Natural killer cell treated with Interleukin-12 subunit alpha and Interleukin-12 subunit beta and Interleukin-15 and Interleukin-18, amount 100 ng/mL, for 72 hours (primary cell): Measurements from ENCODE around the gene ERP44. TPM values are rescaled to one million over a fixed set of nuclear protein-coding genes. Genes with fewer than 3 reads are reported as not detected.
A peak's percentile ranks its signal among the peaks of the same experiment; 100 is the strongest.
"Not testable (repeated sequence)": the region's sequence is repeated elsewhere in the genome, so short reads cannot be mapped to it uniquely, and the experiment has no call there.

Source experiments
- ATAC-seq, 2 donors: fragments of 150-1000 bp; cut with Tn5 transposase in 1 of 2; sonication (Bioruptor Pico), chemical (Tn5 transposase) in 1 of 2; 2 replicates each; pipeline ENCODE4 v1.10.0; 2021
- DNase-seq: peaks from one replicate; pipeline ENCODE4 v3.0.0; 2022; ENCODE audit warnings: low spot score
- H3K27ac Mint-ChIP-seq, 2 donors: 1 replicate in 1 of 2; 2 replicates in 1 of 2; pipeline ENCODE4 v1.8.0; 2022; ENCODE audit warnings: mixed read lengths in 2 of 2, mild to moderate bottlenecking in 1 of 2, moderate library complexity in 1 of 2
- H3K27me3 Mint-ChIP-seq, 2 donors: 1 replicate in 1 of 2; 2 replicates in 1 of 2; pipeline ENCODE4 v1.8.0; 2022; ENCODE audit warnings: mixed read lengths in 2 of 2
- H3K36me3 Mint-ChIP-seq: one replicate; pipeline ENCODE4 v1.8.0; 2022; ENCODE audit warnings: mixed read lengths
- H3K4me1 Mint-ChIP-seq, 2 donors: 1 replicate in 1 of 2; 2 replicates in 1 of 2; pipeline ENCODE4 v1.8.0; 2022; ENCODE audit warnings: low read depth in 2 of 2, mixed read lengths in 2 of 2, mild to moderate bottlenecking in 1 of 2
- H3K4me3 Mint-ChIP-seq: one replicate; pipeline ENCODE4 v1.8.0; 2022; ENCODE audit warnings: mixed read lengths
- H3K9me3 Mint-ChIP-seq: 2 replicates; pipeline ENCODE4 v1.8.0; 2022; ENCODE audit warnings: mixed read lengths
- total RNA-seq, 2 donors: library from RNA; stranded (reverse); gene quantifications; one replicate each; pipeline ENCODE4 v1.2.3, GENCODE V29; 2022

The ERP44 gene
- total RNA-seq, 2 donors from 2014 or later: 13.1 to 26.3 TPM

DNA sequence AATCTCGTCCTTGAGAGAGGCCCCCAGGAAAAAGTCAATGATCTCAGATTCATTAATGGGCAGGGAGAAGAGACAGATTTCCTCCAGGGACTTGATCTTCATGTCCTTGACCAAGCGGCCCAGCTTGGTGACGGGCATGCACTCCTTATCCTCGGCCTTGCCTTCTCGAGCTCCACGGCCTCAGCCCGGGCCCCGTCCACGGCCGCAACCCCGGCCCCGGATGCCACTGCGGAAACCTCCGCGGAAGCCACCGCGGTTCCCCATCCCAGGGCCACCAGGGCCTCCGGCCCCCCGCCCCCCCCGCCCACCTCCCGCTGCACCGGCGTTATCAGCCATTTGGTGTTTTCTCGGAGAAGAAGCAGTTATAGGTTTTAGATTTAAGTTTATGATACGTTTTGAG lies 18.5 kb upstream of the ERP44 start:
- DNase-seq (no peak), ATAC-seq (no peak)
- no peak overlapping the region for H3K4me3 Mint-ChIP-seq
- H3K27ac Mint-ChIP-seq: no peak overlapping the region
- no peaks in the 10 kb centered on the region for H3K27me3 Mint-ChIP-seq
- H3K4me1 Mint-ChIP-seq: peaks cover 6 to 8% of the 10 kb centered on the region in 2 donors
- H3K36me3 Mint-ChIP-seq: no peaks in the 10 kb centered on the region
- H3K9me3 Mint-ChIP-seq: no peaks in the 10 kb centered on the region

DNA sequence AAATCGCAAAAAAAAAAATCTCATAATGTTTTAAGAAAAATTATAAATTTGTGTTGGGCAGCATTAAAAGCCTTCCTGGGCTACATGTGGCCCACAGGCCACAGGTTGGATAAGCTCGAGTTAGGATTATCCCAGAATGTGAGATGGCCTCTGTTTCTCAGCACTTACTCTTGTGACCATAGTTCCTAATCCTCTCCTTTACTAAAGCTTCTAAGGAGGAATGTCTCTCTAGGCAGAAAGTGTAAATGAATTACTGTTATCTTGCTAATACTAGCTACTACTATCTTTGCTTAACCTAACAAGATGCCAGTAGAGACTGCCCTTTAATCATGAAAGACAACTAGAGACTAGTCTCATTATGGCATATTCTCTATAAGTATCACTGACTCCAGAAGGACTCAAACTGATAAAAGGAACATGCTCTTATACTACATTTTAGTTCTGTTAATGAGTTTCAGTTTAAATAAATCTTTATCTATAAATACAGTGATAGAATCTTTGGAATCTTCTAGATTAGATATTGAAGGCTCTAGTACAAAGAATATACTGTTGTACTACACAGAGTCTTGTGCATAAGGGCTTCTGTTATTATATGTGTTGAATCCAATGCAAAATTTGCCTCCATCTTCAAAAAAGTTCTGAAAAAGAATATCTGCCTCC lies 14.0 kb upstream of the ERP44 start:
- H3K27me3 Mint-ChIP-seq: no peaks in the 10 kb centered on the region
- H3K4me3 Mint-ChIP-seq: no peak overlapping the region
- DNase-seq (no peak), ATAC-seq (no peak)
- H3K27ac Mint-ChIP-seq: no peak overlapping the region
- no peaks in the 10 kb centered on the region for H3K9me3 Mint-ChIP-seq
- H3K4me1 Mint-ChIP-seq: peaks cover 0 to 8% of the 10 kb centered on the region in 2 donors
- H3K36me3 Mint-ChIP-seq: no peaks in the 10 kb centered on the region

DNA sequence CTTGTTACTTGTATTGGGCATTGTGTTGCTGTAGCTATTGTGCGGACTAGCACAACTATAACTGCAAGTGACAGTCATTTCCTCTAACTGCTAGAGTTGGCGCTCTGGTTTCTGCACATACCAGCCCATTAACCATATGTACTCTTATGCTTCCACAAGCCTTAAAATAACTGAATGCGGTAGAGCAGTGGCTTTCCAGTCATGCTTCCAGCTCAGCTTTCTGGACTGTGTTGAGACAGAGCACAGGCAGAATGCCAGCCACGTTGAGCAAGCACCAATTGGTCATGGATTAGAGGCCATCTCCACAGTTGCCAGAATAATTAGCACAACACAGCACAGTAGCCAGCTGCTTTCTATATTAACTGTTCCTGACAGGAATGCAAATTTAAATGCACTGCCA lies 12.4 kb upstream of the ERP44 start:
- H3K4me3 Mint-ChIP-seq: no peak overlapping the region
- H3K27ac Mint-ChIP-seq: no peak overlapping the region
- ATAC-seq (no peak), DNase-seq (no peak)
- no peaks in the 10 kb centered on the region for H3K36me3 Mint-ChIP-seq
- H3K4me1 Mint-ChIP-seq: peaks cover 0 to 8% of the 10 kb centered on the region in 2 donors
- H3K9me3 Mint-ChIP-seq: no peaks in the 10 kb centered on the region
- H3K27me3 Mint-ChIP-seq: no peaks in the 10 kb centered on the region

DNA sequence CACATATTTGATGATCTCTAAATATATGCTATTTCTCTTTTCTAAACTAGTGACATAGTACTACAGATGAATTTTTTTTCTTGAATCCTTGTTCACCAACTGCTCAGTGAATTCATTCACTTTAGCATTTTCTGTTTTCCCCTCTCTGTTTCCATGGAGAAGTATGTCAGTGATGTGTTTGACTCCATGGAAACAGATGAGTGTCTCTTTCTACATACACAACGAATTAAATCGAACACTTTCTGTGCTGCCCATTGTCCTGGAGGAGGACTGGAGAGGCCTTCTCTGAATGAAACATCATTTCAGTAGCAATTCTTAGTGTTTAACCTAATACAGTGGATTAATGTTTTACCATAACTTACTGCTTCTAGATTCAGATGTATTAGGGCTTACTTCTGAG lies 9.8 kb upstream of the ERP44 start:
- Mint-ChIP-seq H3K36me3 (no peaks in the 10 kb centered on the region), H3K27ac (no peak overlapping the region), H3K4me3 (no peak overlapping the region), H3K9me3 (no peaks in the 10 kb centered on the region), H3K27me3 (no peaks in the 10 kb centered on the region), H3K4me1 (peaks cover 0 to 4% of the 10 kb centered on the region in 2 donors)
- ATAC-seq (no peak), DNase-seq (no peak)

DNA sequence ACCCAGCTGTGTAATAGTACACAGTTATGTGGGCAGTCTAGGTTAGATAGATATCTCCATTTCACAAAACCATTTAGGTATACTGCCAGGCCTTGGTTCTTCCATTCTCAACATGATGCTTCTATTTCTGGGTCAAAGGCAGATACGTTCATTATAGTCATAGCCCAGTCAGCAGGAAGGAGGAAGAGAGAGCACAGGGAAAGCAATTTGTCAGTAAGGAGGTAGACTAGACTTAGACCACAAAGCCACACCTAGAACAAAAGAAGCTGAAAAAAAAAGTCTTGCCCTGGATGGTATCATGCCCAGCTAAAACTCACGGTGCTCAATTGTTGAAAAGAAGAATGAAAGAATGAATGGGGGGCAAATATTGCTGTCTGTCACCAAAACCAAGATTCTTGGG lies 7.8 kb upstream of the ERP44 start:
- no peaks in the 10 kb centered on the region for H3K27me3 Mint-ChIP-seq
- H3K4me1 Mint-ChIP-seq: no peaks in the 10 kb centered on the region
- H3K9me3 Mint-ChIP-seq: no peaks in the 10 kb centered on the region
- ATAC-seq: no peak
- no peak overlapping the region for H3K4me3 Mint-ChIP-seq
- no peak overlapping the region for H3K27ac Mint-ChIP-seq
- DNase-seq: no peak
- H3K36me3 Mint-ChIP-seq: no peaks in the 10 kb centered on the region

DNA sequence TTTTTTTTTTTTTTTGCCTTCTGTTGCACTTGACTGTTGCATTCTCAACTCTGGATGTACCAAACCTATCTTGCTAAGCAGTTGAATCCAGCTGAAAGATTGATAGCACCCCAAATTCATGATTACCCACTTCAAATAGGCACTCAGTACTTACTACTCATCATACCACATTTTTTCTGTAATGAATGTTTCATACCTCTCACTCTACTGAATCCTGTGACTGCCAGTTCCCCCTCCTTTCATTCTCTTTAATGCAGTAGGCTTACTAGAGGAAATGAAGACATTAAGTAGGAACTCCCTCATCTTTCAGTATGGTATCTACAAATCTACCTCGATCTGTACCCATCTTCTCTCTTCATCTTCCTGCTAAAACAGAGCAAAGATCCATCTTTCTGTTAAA lies 7.1 kb upstream of the ERP44 start:
- H3K4me1 Mint-ChIP-seq: no peaks in the 10 kb centered on the region
- H3K4me3 Mint-ChIP-seq: no peak overlapping the region
- H3K9me3 Mint-ChIP-seq: no peaks in the 10 kb centered on the region
- no peaks in the 10 kb centered on the region for H3K36me3 Mint-ChIP-seq
- no peaks in the 10 kb centered on the region for H3K27me3 Mint-ChIP-seq
- no peak overlapping the region for H3K27ac Mint-ChIP-seq
- ATAC-seq (no peak), DNase-seq (no peak)

DNA sequence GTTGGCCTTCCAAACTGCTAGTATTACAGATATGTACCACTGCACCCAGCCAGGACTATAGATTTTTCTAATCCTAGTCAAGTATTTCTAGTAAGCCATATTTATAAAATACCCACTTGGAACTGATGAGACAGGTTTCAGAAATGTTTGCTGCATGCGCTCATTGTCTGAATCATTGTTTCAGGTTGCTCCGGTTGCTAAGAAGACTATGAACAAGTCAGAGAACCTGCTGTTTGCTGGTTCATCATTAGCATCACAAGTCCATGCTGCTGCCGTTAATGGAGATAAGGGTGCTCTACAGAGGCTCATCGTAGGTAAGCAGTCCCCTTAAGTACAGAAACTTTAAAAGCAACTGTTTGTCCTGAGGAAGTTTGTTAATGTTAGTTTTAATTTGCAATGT lies 5.5 kb upstream of the ERP44 start:
- H3K9me3 Mint-ChIP-seq: no peaks in the 10 kb centered on the region
- H3K4me3 Mint-ChIP-seq: no peak overlapping the region
- ATAC-seq: no peak
- H3K4me1 Mint-ChIP-seq: peaks cover 6 to 10% of the 10 kb centered on the region in 2 donors
- no peaks in the 10 kb centered on the region for H3K27me3 Mint-ChIP-seq
- DNase-seq: no peak
- no peak overlapping the region for H3K27ac Mint-ChIP-seq
- no peaks in the 10 kb centered on the region for H3K36me3 Mint-ChIP-seq

DNA sequence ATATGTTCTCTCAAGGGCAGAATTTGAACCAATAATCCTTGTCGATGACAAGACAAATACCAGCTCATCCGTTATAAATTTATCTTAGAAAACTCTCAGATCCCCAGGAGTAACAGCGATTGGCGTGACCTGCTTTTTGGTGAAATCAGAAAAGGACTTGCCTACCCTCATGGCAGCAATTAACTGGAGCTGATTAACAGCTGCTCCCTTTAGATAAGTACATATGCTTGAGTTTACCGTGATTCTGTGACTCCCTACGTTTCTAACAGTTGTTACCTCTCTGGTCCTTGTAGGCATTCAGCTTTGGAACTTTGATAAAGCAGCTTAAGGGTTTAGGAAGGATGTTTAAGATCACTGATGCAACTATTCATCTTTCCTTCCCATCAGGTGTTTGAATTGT lies 2.8 kb upstream of the ERP44 start:
- peaks cover 12 to 27% of the 10 kb centered on the region in 2 donors for H3K4me1 Mint-ChIP-seq
- ATAC-seq: no peak
- no peak overlapping the region for H3K27ac Mint-ChIP-seq
- no peak overlapping the region for H3K4me3 Mint-ChIP-seq
- no peaks in the 10 kb centered on the region for H3K27me3 Mint-ChIP-seq
- DNase-seq: no peak
- H3K9me3 Mint-ChIP-seq: no peaks in the 10 kb centered on the region
- H3K36me3 Mint-ChIP-seq: no peaks in the 10 kb centered on the region

DNA sequence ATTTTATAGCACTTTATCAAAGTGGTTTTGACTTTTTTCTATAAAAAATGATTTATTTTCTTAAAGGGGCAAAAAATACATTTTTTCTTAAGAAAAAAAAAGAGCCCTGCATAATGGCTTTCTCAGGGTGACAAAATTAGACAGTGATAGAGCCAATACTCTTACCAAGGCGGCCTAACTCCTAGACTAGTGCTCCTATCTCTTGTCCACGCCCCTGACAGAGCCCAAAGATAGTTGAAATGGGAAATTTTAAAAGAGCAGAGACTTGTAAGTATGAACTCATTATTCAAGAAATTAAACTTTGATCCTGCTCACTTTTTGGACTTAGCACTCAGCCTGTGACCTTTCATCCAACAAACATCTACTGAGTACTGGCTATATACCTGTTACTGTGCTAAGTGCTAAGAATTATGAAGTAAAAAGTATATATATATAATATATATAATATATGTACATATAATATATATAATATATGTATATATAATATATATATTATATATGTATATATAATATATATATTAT lies 1.4 kb upstream of the ERP44 start:
- DNase-seq (no peak), ATAC-seq (no peak)
- Mint-ChIP-seq H3K4me1 (peaks cover 20 to 36% of the 10 kb centered on the region in 2 donors), H3K27me3 (no peaks in the 10 kb centered on the region), H3K4me3 (peak overlapping the region; percentile 100), H3K36me3 (no peaks in the 10 kb centered on the region), H3K9me3 (no peaks in the 10 kb centered on the region), H3K27ac (peak overlapping the region; percentile 98 to 99)

DNA sequence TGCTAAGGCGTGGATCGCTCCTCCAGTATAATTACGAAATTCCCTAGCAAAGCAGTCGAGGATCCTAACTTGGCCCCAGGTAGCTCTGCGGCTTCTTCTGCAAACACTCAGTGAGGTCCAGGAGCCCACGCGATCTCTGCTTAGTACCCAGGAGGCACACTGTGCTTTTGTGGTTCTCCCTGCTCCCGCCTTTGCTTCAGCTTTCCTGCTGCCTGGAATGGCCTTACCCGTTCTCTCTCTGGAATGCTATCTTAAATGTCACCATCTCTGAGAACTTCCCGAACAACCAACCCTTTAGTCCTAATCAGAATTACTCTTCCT lies 882 bp upstream of the ERP44 start:
- no peaks in the 10 kb centered on the region for H3K9me3 Mint-ChIP-seq
- H3K4me3 Mint-ChIP-seq: peak overlapping the region; percentile 100
- no peaks in the 10 kb centered on the region for H3K36me3 Mint-ChIP-seq
- ATAC-seq (no peak), DNase-seq (no peak)
- H3K4me1 Mint-ChIP-seq: peaks cover 23 to 41% of the 10 kb centered on the region in 2 donors
- no peaks in the 10 kb centered on the region for H3K27me3 Mint-ChIP-seq
- peak overlapping the region; percentile 98 to 99 for H3K27ac Mint-ChIP-seq

DNA sequence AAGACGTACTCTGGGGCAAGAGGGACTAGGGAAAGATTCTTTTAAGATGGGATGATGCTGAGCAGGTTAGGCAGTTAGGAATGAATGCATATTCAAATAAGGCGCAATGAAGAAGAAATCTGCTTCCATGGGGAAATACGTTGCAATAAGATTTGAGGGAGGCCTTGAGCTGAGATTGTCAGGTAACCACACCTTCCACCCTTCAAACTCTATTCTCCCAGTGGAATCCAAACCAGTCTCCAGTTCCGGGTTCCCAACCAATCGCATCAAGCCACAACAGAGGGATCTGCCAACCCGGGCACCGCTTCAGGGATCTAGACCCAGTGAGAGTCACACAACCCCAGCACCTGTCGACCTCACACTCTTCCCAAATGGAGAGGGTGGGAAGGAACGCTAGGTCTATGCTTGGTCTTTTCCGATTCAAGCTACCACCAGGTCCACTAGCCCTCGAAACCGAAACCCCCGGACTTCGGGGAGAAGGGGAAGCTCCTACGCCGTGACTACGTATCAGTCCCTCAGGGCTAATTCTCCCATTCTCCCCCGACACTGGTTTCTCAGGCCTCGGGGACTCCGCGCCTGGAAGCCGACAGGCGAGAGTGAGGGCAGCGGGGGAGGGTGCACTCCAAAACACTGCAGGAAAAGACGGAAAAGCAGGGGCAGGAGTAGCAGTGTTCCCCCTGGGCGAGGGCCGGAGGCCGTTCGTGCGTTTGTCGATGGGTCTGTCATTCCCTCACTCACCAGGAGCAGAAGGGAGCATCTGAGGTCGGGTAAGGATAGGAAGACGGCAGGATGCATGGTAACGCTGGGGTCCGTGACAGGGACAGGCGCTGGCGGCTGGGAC lies 534 bp downstream of the ERP44 start:
- Mint-ChIP-seq H3K36me3 (no peaks in the 10 kb centered on the region), H3K4me3 (peak overlapping the region; percentile 100), H3K4me1 (peaks cover 29 to 52% of the 10 kb centered on the region in 2 donors), H3K27me3 (no peaks in the 10 kb centered on the region), H3K9me3 (no peaks in the 10 kb centered on the region), H3K27ac (peak overlapping the region; percentile 98 to 99)
- ATAC-seq (peak; percentile 22 to 57), DNase-seq (peak; percentile 75)

DNA sequence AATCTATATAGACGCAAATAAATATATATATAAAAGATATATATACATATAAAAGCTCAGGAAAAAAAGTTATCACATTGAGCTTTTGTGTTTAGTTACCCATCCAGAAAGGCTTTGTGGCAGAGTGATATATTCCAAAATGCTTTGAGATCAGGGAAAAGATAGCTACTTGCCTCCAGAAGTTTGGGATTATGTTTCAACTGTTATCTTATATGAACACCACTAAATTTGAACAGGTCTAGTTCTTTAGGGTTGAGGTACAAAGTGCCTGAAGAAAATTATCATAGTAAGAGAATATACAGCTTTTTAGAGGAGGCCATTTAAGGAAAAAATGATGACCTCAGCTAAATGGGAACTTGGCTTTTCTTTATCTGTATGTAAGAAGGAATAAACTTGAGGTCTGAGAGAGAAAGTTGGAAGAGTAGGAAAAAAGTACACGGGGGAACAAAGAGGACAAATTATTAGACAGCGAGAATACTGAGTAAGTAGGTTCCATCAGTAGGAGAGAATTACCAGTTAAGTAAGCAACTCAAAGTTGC lies 2.4 kb downstream of the ERP44 start:
- H3K9me3 Mint-ChIP-seq: no peaks in the 10 kb centered on the region
- H3K4me3 Mint-ChIP-seq: peak overlapping the region; percentile 39
- DNase-seq: no peak
- peak overlapping the region in 1 of 2 donors; percentile 9 for H3K27ac Mint-ChIP-seq
- no peaks in the 10 kb centered on the region for H3K27me3 Mint-ChIP-seq
- H3K36me3 Mint-ChIP-seq: no peaks in the 10 kb centered on the region
- no peak for ATAC-seq
- H3K4me1 Mint-ChIP-seq: peaks cover 40 to 61% of the 10 kb centered on the region in 2 donors

DNA sequence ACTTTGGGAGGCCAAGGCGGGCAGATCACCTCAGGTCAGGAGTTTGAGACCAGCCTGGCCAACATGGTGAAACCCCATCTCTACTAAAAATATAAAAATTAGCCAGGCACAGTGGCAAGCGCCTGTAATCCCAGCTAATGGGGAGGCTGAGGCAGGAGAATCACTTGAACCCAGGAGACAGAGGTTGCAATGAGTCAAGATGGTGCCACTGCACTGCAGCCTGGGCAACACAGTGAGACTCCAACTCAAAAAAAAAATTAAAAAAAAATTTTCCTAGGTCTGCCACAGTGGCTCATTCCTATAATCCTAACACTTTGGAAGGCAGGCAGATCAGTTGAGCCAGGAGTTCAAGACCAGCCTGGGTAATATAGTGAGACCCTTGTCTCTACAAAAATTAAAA lies 4.4 kb downstream of the ERP44 start:
- not testable (repeated sequence) for H3K9me3 Mint-ChIP-seq
- peaks cover 40 to 58% of the 10 kb centered on the region in 2 donors for H3K4me1 Mint-ChIP-seq

DNA sequence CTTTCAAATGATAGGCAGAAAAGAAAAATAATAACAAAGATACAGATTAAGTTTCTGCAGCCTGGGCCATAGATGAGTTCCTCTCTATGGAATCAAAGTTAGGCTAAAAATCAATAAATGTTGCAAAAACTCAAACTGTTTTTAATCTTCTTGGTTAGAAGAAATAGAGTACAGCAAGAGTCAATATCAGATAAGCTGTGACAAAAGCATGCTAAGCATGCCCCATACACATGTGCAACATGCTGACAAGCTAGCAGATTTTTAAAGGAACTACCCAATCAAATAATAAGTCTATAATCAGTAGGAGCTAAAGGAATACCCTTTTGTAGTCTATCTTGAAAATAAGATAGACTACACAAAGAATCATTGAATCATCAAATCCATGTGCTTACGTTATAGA lies 6.7 kb downstream of the ERP44 start:
- H3K4me1 Mint-ChIP-seq: peaks cover 51 to 64% of the 10 kb centered on the region in 2 donors
- no peaks in the 10 kb centered on the region for H3K36me3 Mint-ChIP-seq
- no peaks in the 10 kb centered on the region for H3K27me3 Mint-ChIP-seq
- H3K27ac Mint-ChIP-seq: no peak overlapping the region
- DNase-seq (no peak), ATAC-seq (no peak)
- H3K9me3 Mint-ChIP-seq: no peaks in the 10 kb centered on the region
- H3K4me3 Mint-ChIP-seq: no peak overlapping the region

More for the DNA sequence above, 4.4 kb downstream of the ERP44 start:
- not testable (repeated sequence) for DNase-seq, H3K36me3 Mint-ChIP-seq, ATAC-seq, H3K4me3 Mint-ChIP-seq, H3K27ac Mint-ChIP-seq, H3K27me3 Mint-ChIP-seq
